ENCODE data around the gene ZNF653. TPM values are rescaled to one million over a fixed set of nuclear protein-coding genes. Genes with fewer than 3 reads are reported as not detected.

The ZNF653 gene
- total RNA-seq, 1 donor from 2014 or later, result 16.5 TPM

GRCh38 chr19:11452620-11453310, 52.9 kb downstream of the ZNF653 start:
- no peak overlapping the region for H3K4me3 Mint-ChIP-seq
- no peak for DNase-seq (ENCODE audit: low spot score in 2 of 2, unreplicated experiment in 2 of 2)
- TF ChIP-seq CTCF (IDR thresholded peaks at IDR 0.05; ENCODE audit: unreplicated experiment), result no peak
- no peaks in the 10 kb centered on the region for H3K27me3 Mint-ChIP-seq (ENCODE audit: low read depth)
- H3K4me1 Mint-ChIP-seq, result peaks cover 8% of the 10 kb centered on the region
- H3K36me3 Mint-ChIP-seq, result peaks cover 5% of the 10 kb centered on the region
- peak overlapping the region; percentile 57 for H3K27ac Mint-ChIP-seq
- no peaks in the 10 kb centered on the region for H3K9me3 Mint-ChIP-seq

- H3K27ac Mint-ChIP-seq, result peak overlapping the region; percentile 57
- TF ChIP-seq CTCF (IDR thresholded peaks at IDR 0.05; ENCODE audit: unreplicated experiment), result no peak
- no peak overlapping the region for H3K4me3 Mint-ChIP-seq
- H3K9me3 Mint-ChIP-seq, result no peaks in the 10 kb centered on the region
- peaks cover 5% of the 10 kb centered on the region for H3K36me3 Mint-ChIP-seq
- peaks cover 8% of the 10 kb centered on the region for H3K4me1 Mint-ChIP-seq
- H3K27me3 Mint-ChIP-seq (ENCODE audit: low read depth), result no peaks in the 10 kb centered on the region
- no peak for DNase-seq (ENCODE audit: low spot score in 2 of 2, unreplicated experiment in 2 of 2)
These were observed 53.6 kb downstream of the ZNF653 start for GRCh38 chr19:11451871-11452619.

GRCh38 chr19:11451327-11451870, 54.2 kb downstream of the ZNF653 start:
- no peaks in the 10 kb centered on the region for H3K9me3 Mint-ChIP-seq
- H3K36me3 Mint-ChIP-seq, result peaks cover 5% of the 10 kb centered on the region
- no peak overlapping the region for H3K4me3 Mint-ChIP-seq
- no peak for TF ChIP-seq CTCF (IDR thresholded peaks at IDR 0.05; ENCODE audit: unreplicated experiment)
- DNase-seq (ENCODE audit: low spot score in 2 of 2, unreplicated experiment in 2 of 2), result no peak
- H3K27me3 Mint-ChIP-seq (ENCODE audit: low read depth), result no peaks in the 10 kb centered on the region
- peaks cover 8% of the 10 kb centered on the region for H3K4me1 Mint-ChIP-seq
- no peak overlapping the region for H3K27ac Mint-ChIP-seq

GRCh38 chr19:11450570-11451326, 54.9 kb downstream of the ZNF653 start:
- no peak for TF ChIP-seq CTCF (IDR thresholded peaks at IDR 0.05; ENCODE audit: unreplicated experiment)
- no peak for DNase-seq (ENCODE audit: low spot score in 2 of 2, unreplicated experiment in 2 of 2)
- H3K27me3 Mint-ChIP-seq (ENCODE audit: low read depth), result no peaks in the 10 kb centered on the region
- H3K4me3 Mint-ChIP-seq, result no peak overlapping the region
- H3K36me3 Mint-ChIP-seq, result peaks cover 5% of the 10 kb centered on the region
- no peaks in the 10 kb centered on the region for H3K9me3 Mint-ChIP-seq
- no peak overlapping the region for H3K27ac Mint-ChIP-seq
- peaks cover 8% of the 10 kb centered on the region for H3K4me1 Mint-ChIP-seq

- H3K4me3 Mint-ChIP-seq, result no peak overlapping the region
- peaks cover 7% of the 10 kb centered on the region for H3K36me3 Mint-ChIP-seq
- no peak for TF ChIP-seq CTCF (IDR thresholded peaks at IDR 0.05; ENCODE audit: unreplicated experiment)
- peaks cover 8% of the 10 kb centered on the region for H3K4me1 Mint-ChIP-seq
- no peaks in the 10 kb centered on the region for H3K27me3 Mint-ChIP-seq (ENCODE audit: low read depth)
- H3K9me3 Mint-ChIP-seq, result no peaks in the 10 kb centered on the region
- no peak for DNase-seq (ENCODE audit: low spot score in 2 of 2, unreplicated experiment in 2 of 2)
- no peak overlapping the region for H3K27ac Mint-ChIP-seq
These were observed 56.6 kb downstream of the ZNF653 start for GRCh38 chr19:11448923-11449554.
